ENCODE data around the gene TMEM134.
"Not testable (repeated sequence)": the region's sequence is repeated elsewhere in the genome, so short reads cannot be mapped to it uniquely, and the experiment has no call there.

The TMEM134 gene

GRCh38 chr11:67492801-67493547 is 23.9 kb upstream of the TMEM134 start:
- Histone ChIP-seq H3K36me3 (ENCODE audit: control insufficient read depth, insufficient read depth, low read length) (peaks cover 94% of the 10 kb centered on the region), H3K27ac (ENCODE audit: insufficient read depth, low read length, poor library complexity, severe bottlenecking) (no peak overlapping the region), H3K9me3 (ENCODE audit: control insufficient read depth, low read length) (no peaks in the 10 kb centered on the region)

GRCh38 chr11:67492069-67492727 is 23.1 kb upstream of the TMEM134 start:
- Histone ChIP-seq H3K4me1 (ENCODE audit: control insufficient read depth, insufficient read depth, low read length, poor library complexity, severe bottlenecking) (peaks cover 7% of the 10 kb centered on the region), H3K27me3 (replicated peaks; ENCODE audit: control insufficient read depth, insufficient read depth, low read length, poor library complexity, severe bottlenecking) (no peaks in the 10 kb centered on the region), H3K9me3 (ENCODE audit: control insufficient read depth, low read length) (no peaks in the 10 kb centered on the region), H3K36me3 (ENCODE audit: control insufficient read depth, insufficient read depth, low read length) (peaks cover 93% of the 10 kb centered on the region), H3K27ac (ENCODE audit: insufficient read depth, low read length, poor library complexity, severe bottlenecking) (no peak overlapping the region), H3K4me3 (ENCODE audit: insufficient read depth, low read depth, low read length, poor library complexity, severe bottlenecking) (no peak overlapping the region)
- no peak for DNase-seq

More at GRCh38 chr11:67492801-67493547, 23.9 kb upstream of the TMEM134 start:
- no peaks in the 10 kb centered on the region for H3K27me3 ChIP-seq (replicated peaks; ENCODE audit: control insufficient read depth, insufficient read depth, low read length, poor library complexity, severe bottlenecking)
- no peak overlapping the region for H3K4me3 ChIP-seq (ENCODE audit: insufficient read depth, low read depth, low read length, poor library complexity, severe bottlenecking)
- H3K4me1 ChIP-seq (ENCODE audit: control insufficient read depth, insufficient read depth, low read length, poor library complexity, severe bottlenecking): peaks cover under 1% of the 10 kb centered on the region
- no peak for DNase-seq

GRCh38 chr11:67491276-67492068 is 22.4 kb upstream of the TMEM134 start:
- no peak overlapping the region for H3K27ac ChIP-seq (ENCODE audit: insufficient read depth, low read length, poor library complexity, severe bottlenecking)
- no peaks in the 10 kb centered on the region for H3K27me3 ChIP-seq (replicated peaks; ENCODE audit: control insufficient read depth, insufficient read depth, low read length, poor library complexity, severe bottlenecking)
- no peak for DNase-seq
- no peak overlapping the region for H3K4me3 ChIP-seq (ENCODE audit: insufficient read depth, low read depth, low read length, poor library complexity, severe bottlenecking)
- H3K9me3 ChIP-seq (ENCODE audit: control insufficient read depth, low read length): no peaks in the 10 kb centered on the region
- H3K4me1 ChIP-seq (ENCODE audit: control insufficient read depth, insufficient read depth, low read length, poor library complexity, severe bottlenecking): peaks cover 14% of the 10 kb centered on the region
- H3K36me3 ChIP-seq (ENCODE audit: control insufficient read depth, insufficient read depth, low read length): peaks cover 90% of the 10 kb centered on the region

GRCh38 chr11:67490727-67491065 is 21.6 kb upstream of the TMEM134 start:
- H3K36me3 ChIP-seq (ENCODE audit: control insufficient read depth, insufficient read depth, low read length): peaks cover 82% of the 10 kb centered on the region
- no peak for DNase-seq
- H3K4me3 ChIP-seq (ENCODE audit: insufficient read depth, low read depth, low read length, poor library complexity, severe bottlenecking): no peak overlapping the region
- peaks cover 21% of the 10 kb centered on the region for H3K4me1 ChIP-seq (ENCODE audit: control insufficient read depth, insufficient read depth, low read length, poor library complexity, severe bottlenecking)
- no peaks in the 10 kb centered on the region for H3K9me3 ChIP-seq (ENCODE audit: control insufficient read depth, low read length)
- no peaks in the 10 kb centered on the region for H3K27me3 ChIP-seq (replicated peaks; ENCODE audit: control insufficient read depth, insufficient read depth, low read length, poor library complexity, severe bottlenecking)
- peak overlapping the region; percentile 11 for H3K27ac ChIP-seq (ENCODE audit: insufficient read depth, low read length, poor library complexity, severe bottlenecking)

- no peak overlapping the region for H3K4me3 ChIP-seq (ENCODE audit: insufficient read depth, low read depth, low read length, poor library complexity, severe bottlenecking)
- H3K27ac ChIP-seq (ENCODE audit: insufficient read depth, low read length, poor library complexity, severe bottlenecking): peak overlapping the region; percentile 11
- no peaks in the 10 kb centered on the region for H3K27me3 ChIP-seq (replicated peaks; ENCODE audit: control insufficient read depth, insufficient read depth, low read length, poor library complexity, severe bottlenecking)
- DNase-seq: no peak
- peaks cover 24% of the 10 kb centered on the region for H3K4me1 ChIP-seq (ENCODE audit: control insufficient read depth, insufficient read depth, low read length, poor library complexity, severe bottlenecking)
- no peaks in the 10 kb centered on the region for H3K9me3 ChIP-seq (ENCODE audit: control insufficient read depth, low read length)
- peaks cover 77% of the 10 kb centered on the region for H3K36me3 ChIP-seq (ENCODE audit: control insufficient read depth, insufficient read depth, low read length)
Observed at GRCh38 chr11:67489885-67490726, 21.1 kb upstream of the TMEM134 start.

GRCh38 chr11:67489203-67489884 is 20.3 kb upstream of the TMEM134 start:
- Histone ChIP-seq H3K4me1 (ENCODE audit: control insufficient read depth, insufficient read depth, low read length, poor library complexity, severe bottlenecking) (peaks cover 32% of the 10 kb centered on the region), H3K36me3 (ENCODE audit: control insufficient read depth, insufficient read depth, low read length) (peaks cover 71% of the 10 kb centered on the region), H3K9me3 (ENCODE audit: control insufficient read depth, low read length) (no peaks in the 10 kb centered on the region), H3K27me3 (replicated peaks; ENCODE audit: control insufficient read depth, insufficient read depth, low read length, poor library complexity, severe bottlenecking) (no peaks in the 10 kb centered on the region), H3K27ac (ENCODE audit: insufficient read depth, low read length, poor library complexity, severe bottlenecking) (no peak overlapping the region), H3K4me3 (ENCODE audit: insufficient read depth, low read depth, low read length, poor library complexity, severe bottlenecking) (no peak overlapping the region)
- no peak for DNase-seq

GRCh38 chr11:67486481-67487195 is 17.6 kb upstream of the TMEM134 start:
- Histone ChIP-seq H3K4me3 (ENCODE audit: insufficient read depth, low read depth, low read length, poor library complexity, severe bottlenecking) (peak overlapping the region; percentile 18), H3K27ac (ENCODE audit: insufficient read depth, low read length, poor library complexity, severe bottlenecking) (peak overlapping the region; percentile 86), H3K36me3 (ENCODE audit: control insufficient read depth, insufficient read depth, low read length) (peaks cover 44% of the 10 kb centered on the region), H3K27me3 (replicated peaks; ENCODE audit: control insufficient read depth, insufficient read depth, low read length, poor library complexity, severe bottlenecking) (no peaks in the 10 kb centered on the region), H3K4me1 (ENCODE audit: control insufficient read depth, insufficient read depth, low read length, poor library complexity, severe bottlenecking) (peaks cover 50% of the 10 kb centered on the region), H3K9me3 (ENCODE audit: control insufficient read depth, low read length) (no peaks in the 10 kb centered on the region)
- DNase-seq: no peak

GRCh38 chr11:67485873-67486361 is 16.9 kb upstream of the TMEM134 start:
- H3K4me1 ChIP-seq (ENCODE audit: control insufficient read depth, insufficient read depth, low read length, poor library complexity, severe bottlenecking): peaks cover 50% of the 10 kb centered on the region
- not testable (repeated sequence) for H3K9me3 ChIP-seq (ENCODE audit: control insufficient read depth, low read length); H3K27me3 ChIP-seq (replicated peaks; ENCODE audit: control insufficient read depth, insufficient read depth, low read length, poor library complexity, severe bottlenecking)
- peak in 1 of 3 donors; percentile 43 for DNase-seq
- H3K36me3 ChIP-seq (ENCODE audit: control insufficient read depth, insufficient read depth, low read length): peaks cover 37% of the 10 kb centered on the region
- peak overlapping the region; percentile 86 for H3K27ac ChIP-seq (ENCODE audit: insufficient read depth, low read length, poor library complexity, severe bottlenecking)
- peak overlapping the region; percentile 18 for H3K4me3 ChIP-seq (ENCODE audit: insufficient read depth, low read depth, low read length, poor library complexity, severe bottlenecking)

Measured in effector memory CD4-positive, alpha-beta T cell (primary cell).